ENCODE results near the gene MLEC.

- no peak for TF ChIP-seq CTCF (IDR thresholded peaks at IDR 0.05)
- TF ChIP-seq POLR2AphosphoS5 (IDR thresholded peaks at IDR 0.05) = no peak
Measured at GRCh38 chr12:120666571-120667390, 20.2 kb upstream of the MLEC start.

All from esophagus muscularis mucosa (tissue), 3 donors.